GM12878 (cell line): ENCODE data around the gene H2AZ2. TPM values are rescaled to one million over a fixed set of nuclear protein-coding genes. Genes with fewer than 3 reads are reported as not detected.

Experiments
- BRCA1 ChIP-seq: IDR thresholded peaks from 2 replicates; pipeline ENCODE4 v1.6.1; 2011; ENCODE audit warnings: low read depth, low read length, improper control_type of control experiment
- CBX3 ChIP-seq: fragments of 200-600 bp; sonication (generic); IDR thresholded peaks from 2 replicates; pipeline ENCODE4 v1.6.1; 2016; ENCODE audit warnings: low read depth, borderline replicate concordance
- CHD1 ChIP-seq: IDR thresholded peaks from 2 replicates; pipeline ENCODE4 v1.6.1; 2012; ENCODE audit warnings: low read depth, low read length, improper control_type of control experiment
- CREM ChIP-seq: IDR thresholded peaks from 2 replicates; pipeline ENCODE4 v1.6.1; 2014; ENCODE audit warnings: antibody characterized with exemption, low read depth
- DPF2 ChIP-seq: fragments of 450-650 bp; IDR thresholded peaks from 2 replicates; pipeline ENCODE4 v1.6.1; 2017; ENCODE audit warnings: mild to moderate bottlenecking
- E2F4 ChIP-seq: IDR thresholded peaks from 2 replicates; pipeline ENCODE4 v1.6.1; 2012; ENCODE audit warnings: low read depth, low read length, improper control_type of control experiment
- EGR1 ChIP-seq, 2 experiments: IDR thresholded peaks; 1 replicate in 1 of 2; 2 replicates in 1 of 2; pipeline ENCODE4 v1.6.1; 2011 to 2012; ENCODE audit warnings: low read depth in 2 of 2, low read length in 2 of 2, borderline replicate concordance in 1 of 2, mild to moderate bottlenecking in 1 of 2, moderate library complexity in 1 of 2
- ETV6 ChIP-seq, 2 experiments: fragments of 450-650 bp in 1 of 2; IDR thresholded peaks in 1 of 2; conservative IDR thresholded peaks in 1 of 2; 2 replicates each; pipeline ENCODE4 v1.6.1; 2014; ENCODE audit warnings: antibody characterized with exemption in 1 of 2, borderline replicate concordance in 1 of 2, low read depth in 1 of 2, mild to moderate bottlenecking in 1 of 2, moderate library complexity in 1 of 2
- GATAD2B ChIP-seq: fragments of 450-650 bp; conservative IDR thresholded peaks from 2 replicates; pipeline ENCODE4 v1.6.1; 2017; ENCODE audit warnings: low read depth, mild to moderate bottlenecking, moderate library complexity
- LARP7 ChIP-seq: fragments of 450-650 bp; IDR thresholded peaks from 2 replicates; pipeline ENCODE4 v1.6.1; 2017; ENCODE audit warnings: mild to moderate bottlenecking
- PAX5 ChIP-seq: IDR thresholded peaks from 2 replicates; pipeline ENCODE4 v1.6.1; 2011; ENCODE audit warnings: low read depth, low read length, borderline replicate concordance
- POLR2A ChIP-seq: IDR thresholded peaks from 2 replicates; pipeline ENCODE4 v1.6.1; 2011; ENCODE audit warnings: low read depth, mild to moderate bottlenecking, low read length
- POLR2AphosphoS5 ChIP-seq: IDR thresholded peaks from 2 replicates; pipeline ENCODE4 v1.6.1; 2011; ENCODE audit warnings: mild to moderate bottlenecking, low read length, inconsistent platforms
- RUNX3 ChIP-seq: IDR thresholded peaks from 2 replicates; pipeline ENCODE4 v1.6.1; 2012; ENCODE audit warnings: low read length, inconsistent platforms
- SIN3A ChIP-seq: IDR thresholded peaks from 2 replicates; pipeline ENCODE4 v1.6.1; 2012; ENCODE audit warnings: low read depth, low read length, improper control_type of control experiment
- polyA plus RNA-seq, 11 experiments: library from polyadenylated mRNA; depleted of rRNA in 4 of 11; unstranded in 6 of 11; stranded (reverse) in 5 of 11; fragments of >200 nt; fragmentation: Nextera tagmentation in 4 of 11; fragmentation: Illumina TruSeq in 1 of 11; extraction: Ambion mirVana in 4 of 11; extraction: Trizol in 1 of 11; gene quantifications; 1 replicate in 1 of 11; 2 replicates in 10 of 11; pipeline versions ENCODE4 v1.2.1 to v1.2.3, GENCODE V29; 2011 to 2016; ENCODE audit warnings: inconsistent platforms in 2 of 11, missing spikeins in 2 of 11, low read depth in 1 of 11
- total RNA-seq, 4 experiments: library from RNA; depleted of rRNA in 3 of 4; stranded (reverse); fragments of >200 nt in 3 of 4; fragmentation: Illumina TruSeq in 1 of 4; extraction: Trizol in 1 of 4; gene quantifications; 2 replicates each; pipeline versions ENCODE4 v1.2.1 to v1.2.3, GENCODE V29; 2013 to 2021
- TF ChIP-seq, protein P1 (sequence below): IDR thresholded peaks from 2 replicates; pipeline ENCODE4 v1.6.1; 2011; ENCODE audit warnings: mild to moderate bottlenecking, low read depth, low read length, moderate library complexity; ENCODE audit not compliant: insufficient replicate concordance
- TF ChIP-seq, protein P2 (sequence below): fragments of 450-650 bp; conservative IDR thresholded peaks from 2 replicates; pipeline ENCODE4 v1.6.1; 2017; ENCODE audit warnings: mild to moderate bottlenecking, moderate library complexity
- TF ChIP-seq, protein P3 (sequence below): fragments of 450-650 bp; IDR thresholded peaks from 2 replicates; pipeline ENCODE4 v1.6.1; 2017; ENCODE audit warnings: antibody characterized with exemption, mild to moderate bottlenecking, moderate library complexity

Gene H2AZ2
- total and polyA plus RNA-seq, 10 of the 15 experiments (the other 5 are each of a cell fraction or from before 2014, with no cell fraction given) = 118 to 366 (median 223) TPM

GRCh38 chr7:44884621-44885393 is 36.9 kb upstream of the H2AZ2 start (continued):
- no peak for TF ChIP-seq EGR1 (IDR thresholded peaks at IDR 0.05; ENCODE audit: borderline replicate concordance in 1 of 2, low read depth in 2 of 2, low read length in 2 of 2)
- TF ChIP-seq, protein P1, sequence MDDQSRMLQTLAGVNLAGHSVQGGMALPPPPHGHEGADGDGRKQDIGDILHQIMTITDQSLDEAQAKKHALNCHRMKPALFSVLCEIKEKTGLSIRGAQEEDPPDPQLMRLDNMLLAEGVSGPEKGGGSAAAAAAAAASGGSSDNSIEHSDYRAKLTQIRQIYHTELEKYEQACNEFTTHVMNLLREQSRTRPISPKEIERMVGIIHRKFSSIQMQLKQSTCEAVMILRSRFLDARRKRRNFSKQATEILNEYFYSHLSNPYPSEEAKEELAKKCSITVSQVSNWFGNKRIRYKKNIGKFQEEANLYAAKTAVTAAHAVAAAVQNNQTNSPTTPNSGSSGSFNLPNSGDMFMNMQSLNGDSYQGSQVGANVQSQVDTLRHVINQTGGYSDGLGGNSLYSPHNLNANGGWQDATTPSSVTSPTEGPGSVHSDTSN = peak; percentile 10
- TF ChIP-seq DPF2 = peak; percentile 42; the same call in 1 of the 2 replicates
- TF ChIP-seq POLR2A = peak; percentile 72
- no peak for TF ChIP-seq CBX3
- no peak for TF ChIP-seq E2F4
- TF ChIP-seq RUNX3 = peak; percentile 3; the same call in 1 of the 2 replicates
- no peak for TF ChIP-seq CREM
- TF ChIP-seq SIN3A = peak; percentile 68; the same call in 1 of the 2 replicates
- TF ChIP-seq LARP7 = peak; percentile 84
- TF ChIP-seq ETV6 (conservative IDR thresholded peaks at IDR 0.05 in 1 of 2, IDR thresholded peaks at IDR 0.05 in 1 of 2; ENCODE audit: borderline replicate concordance in 1 of 2, low read depth in 1 of 2) = no peak
- TF ChIP-seq CHD1 = 0 out of 2 replicates have a peak, but pooled peaks have one; percentile 8
- TF ChIP-seq, protein P2, sequence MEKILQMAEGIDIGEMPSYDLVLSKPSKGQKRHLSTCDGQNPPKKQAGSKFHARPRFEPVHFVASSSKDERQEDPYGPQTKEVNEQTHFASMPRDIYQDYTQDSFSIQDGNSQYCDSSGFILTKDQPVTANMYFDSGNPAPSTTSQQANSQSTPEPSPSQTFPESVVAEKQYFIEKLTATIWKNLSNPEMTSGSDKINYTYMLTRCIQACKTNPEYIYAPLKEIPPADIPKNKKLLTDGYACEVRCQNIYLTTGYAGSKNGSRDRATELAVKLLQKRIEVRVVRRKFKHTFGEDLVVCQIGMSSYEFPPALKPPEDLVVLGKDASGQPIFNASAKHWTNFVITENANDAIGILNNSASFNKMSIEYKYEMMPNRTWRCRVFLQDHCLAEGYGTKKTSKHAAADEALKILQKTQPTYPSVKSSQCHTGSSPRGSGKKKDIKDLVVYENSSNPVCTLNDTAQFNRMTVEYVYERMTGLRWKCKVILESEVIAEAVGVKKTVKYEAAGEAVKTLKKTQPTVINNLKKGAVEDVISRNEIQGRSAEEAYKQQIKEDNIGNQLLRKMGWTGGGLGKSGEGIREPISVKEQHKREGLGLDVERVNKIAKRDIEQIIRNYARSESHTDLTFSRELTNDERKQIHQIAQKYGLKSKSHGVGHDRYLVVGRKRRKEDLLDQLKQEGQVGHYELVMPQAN = peak; percentile 53; the same call in 1 of the 2 replicates
- TF ChIP-seq GATAD2B = peak; percentile 71
- peak; percentile 67; the same call in 1 of the 2 replicates for TF ChIP-seq POLR2AphosphoS5
- TF ChIP-seq, protein P3, sequence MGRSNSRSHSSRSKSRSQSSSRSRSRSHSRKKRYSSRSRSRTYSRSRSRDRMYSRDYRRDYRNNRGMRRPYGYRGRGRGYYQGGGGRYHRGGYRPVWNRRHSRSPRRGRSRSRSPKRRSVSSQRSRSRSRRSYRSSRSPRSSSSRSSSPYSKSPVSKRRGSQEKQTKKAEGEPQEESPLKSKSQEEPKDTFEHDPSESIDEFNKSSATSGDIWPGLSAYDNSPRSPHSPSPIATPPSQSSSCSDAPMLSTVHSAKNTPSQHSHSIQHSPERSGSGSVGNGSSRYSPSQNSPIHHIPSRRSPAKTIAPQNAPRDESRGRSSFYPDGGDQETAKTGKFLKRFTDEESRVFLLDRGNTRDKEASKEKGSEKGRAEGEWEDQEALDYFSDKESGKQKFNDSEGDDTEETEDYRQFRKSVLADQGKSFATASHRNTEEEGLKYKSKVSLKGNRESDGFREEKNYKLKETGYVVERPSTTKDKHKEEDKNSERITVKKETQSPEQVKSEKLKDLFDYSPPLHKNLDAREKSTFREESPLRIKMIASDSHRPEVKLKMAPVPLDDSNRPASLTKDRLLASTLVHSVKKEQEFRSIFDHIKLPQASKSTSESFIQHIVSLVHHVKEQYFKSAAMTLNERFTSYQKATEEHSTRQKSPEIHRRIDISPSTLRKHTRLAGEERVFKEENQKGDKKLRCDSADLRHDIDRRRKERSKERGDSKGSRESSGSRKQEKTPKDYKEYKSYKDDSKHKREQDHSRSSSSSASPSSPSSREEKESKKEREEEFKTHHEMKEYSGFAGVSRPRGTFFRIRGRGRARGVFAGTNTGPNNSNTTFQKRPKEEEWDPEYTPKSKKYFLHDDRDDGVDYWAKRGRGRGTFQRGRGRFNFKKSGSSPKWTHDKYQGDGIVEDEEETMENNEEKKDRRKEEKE = no peak
- no peak for TF ChIP-seq PAX5
- no peak for TF ChIP-seq BRCA1
- TF ChIP-seq, all 136 proteins: peak for 15
